Renal pelvis (tissue), 4 donors: ENCODE measurements around the gene NLE1. TPM values are rescaled to one million over a fixed set of nuclear protein-coding genes. Genes with fewer than 3 reads are reported as not detected.
"Not testable (repeated sequence)": the region's sequence is repeated elsewhere in the genome, so short reads cannot be mapped to it uniquely, and the experiment has no call there.

ENCODE experiments used
- DNase-seq: peaks from one replicate; pipeline ENCODE4 v3.0.0-alpha.2; 2013
- polyA plus RNA-seq, 3 donors: library from polyadenylated mRNA; unstranded; fragments of 120-200 nt; gene quantifications; one replicate each; pipeline ENCODE4 v1.2.1, GENCODE V29; 2013; ENCODE audit not compliant: insufficient read length in 3 of 3

NLE1 gene
- polyA plus RNA-seq, 3 donors: 16.7 to 19.8 (median 18.5) TPM

GRCh38 chr17:35166526-35166925, 24.4 kb upstream of the NLE1 start:
- DNase-seq: no peak

- DNase-seq: no peak
These were observed 22.6 kb upstream of the NLE1 start for GRCh38 chr17:35164716-35165115.

- no peak for DNase-seq
These were observed 21.8 kb upstream of the NLE1 start for GRCh38 chr17:35163886-35164285.

- no peak for DNase-seq
These were observed 20.7 kb upstream of the NLE1 start for GRCh38 chr17:35162755-35163154.

GRCh38 chr17:35161281-35161761, 19.2 kb upstream of the NLE1 start:
- no peak for DNase-seq

GRCh38 chr17:35160354-35161201, 18.5 kb upstream of the NLE1 start:
- no peak for DNase-seq

- DNase-seq: no peak
These were observed 17.8 kb upstream of the NLE1 start for GRCh38 chr17:35159940-35160339.

- no peak for DNase-seq
These were observed 13.1 kb upstream of the NLE1 start for GRCh38 chr17:35155246-35155645.

GRCh38 chr17:35154196-35155165, 12.4 kb upstream of the NLE1 start:
- DNase-seq: no peak

- no peak for DNase-seq
These were observed 10.5 kb upstream of the NLE1 start for GRCh38 chr17:35152421-35153140.

- DNase-seq: not testable (repeated sequence)
These were observed 9.0 kb upstream of the NLE1 start for GRCh38 chr17:35151080-35151479.

GRCh38 chr17:35149941-35150340, 7.8 kb upstream of the NLE1 start:
- no peak for DNase-seq

- no peak for DNase-seq
These were observed 6.0 kb upstream of the NLE1 start for GRCh38 chr17:35148144-35148543.

- no peak for DNase-seq
These were observed 5.3 kb upstream of the NLE1 start, which contains the start of gene UNC45B for GRCh38 chr17:35147375-35147905. UNC45B (plus strand) TSS chr17:35147817; CDS start chr17:35148264, 447 bp downstream.

GRCh38 chr17:35146214-35146833, 4.2 kb upstream of the NLE1 start:
- DNase-seq: no peak

GRCh38 chr17:35144840-35145239, 2.7 kb upstream of the NLE1 start:
- no peak for DNase-seq

- DNase-seq: no peak
These were observed 329 bp upstream of the NLE1 start for GRCh38 chr17:35142467-35142796.

GRCh38 chr17:35138218-35138617, 3.9 kb downstream of the NLE1 start:
- DNase-seq: no peak

- DNase-seq: no peak
These were observed 6.8 kb downstream of the NLE1 start for GRCh38 chr17:35135322-35135721.

- DNase-seq: no peak
These were observed 9.1 kb downstream of the NLE1 start for GRCh38 chr17:35132816-35133550.
